ENCODE results near the gene DNAJB1.

Gene DNAJB1

DNA sequence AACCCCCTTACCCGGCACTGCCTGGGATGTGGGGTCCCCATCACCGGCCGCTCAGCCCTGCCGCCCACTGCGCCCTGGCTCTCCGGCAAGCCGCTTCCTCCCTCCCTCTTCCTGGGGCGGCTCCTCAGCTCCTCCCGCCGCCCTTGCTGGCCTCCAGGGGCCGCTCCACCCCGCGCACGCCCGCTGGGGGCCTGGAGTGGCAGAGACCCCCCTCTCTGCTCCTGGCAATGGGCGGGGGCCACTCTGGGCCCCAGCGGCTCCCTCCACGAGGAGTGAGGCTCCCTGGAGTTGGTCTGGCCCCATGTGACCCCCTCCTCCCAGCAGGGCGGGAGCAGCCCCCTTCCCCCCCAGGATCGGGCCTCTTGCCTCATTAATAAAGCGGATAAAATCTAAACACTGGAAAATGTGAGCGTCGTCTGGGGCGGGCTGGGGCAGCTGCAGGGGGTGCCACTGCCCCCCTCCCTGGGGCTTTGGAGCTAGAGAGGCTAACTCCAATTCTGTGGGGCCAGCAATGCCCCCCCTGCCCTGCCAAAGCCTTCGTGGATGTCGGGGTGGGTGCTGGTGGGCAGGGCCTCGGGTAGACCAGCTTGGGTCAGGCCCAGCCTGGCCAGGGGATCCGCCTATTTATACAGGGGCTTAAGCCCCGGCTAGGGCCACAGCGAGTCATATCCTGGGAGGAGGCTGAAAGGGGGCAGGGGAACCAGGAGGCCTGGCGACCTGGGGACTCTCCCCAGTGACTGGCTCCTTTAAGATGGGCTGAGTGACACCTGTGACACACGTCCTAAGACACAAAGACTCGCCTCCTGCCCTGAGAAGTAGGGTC lies 42.7 kb downstream of the DNAJB1 start, which contains the start of gene PTGER1:
PTGER1 (minus strand) TSS at position 104 of the 823 bp plus-strand sequence. CDS start 1,034 bp downstream, outside the sequence.
- FAIRE-seq = no peak
- no peak for DNase-seq (ENCODE audit: insufficient read length, low spot score)

DNA sequence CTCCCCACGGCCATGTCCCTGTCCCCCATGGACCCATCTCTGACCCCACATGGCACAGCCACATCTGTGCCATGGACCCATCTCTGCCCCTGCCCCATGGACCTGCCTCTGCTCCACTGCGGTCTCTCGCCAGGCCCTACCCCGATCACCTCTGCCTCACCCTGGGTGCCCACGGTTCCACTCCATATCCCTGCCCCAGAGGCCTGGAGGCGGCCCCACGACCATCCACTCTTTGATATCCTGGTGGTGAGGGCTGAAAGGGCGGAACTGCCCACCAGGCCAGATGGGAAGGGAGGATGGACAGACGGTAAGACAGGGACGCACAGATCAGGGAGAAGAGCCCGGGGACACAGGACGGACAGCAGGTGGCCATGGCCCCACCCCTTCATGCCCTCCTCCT lies 43.4 kb downstream of the DNAJB1 start:
- DNase-seq (ENCODE audit: insufficient read length, low spot score) = no peak
- no peak for FAIRE-seq

DNA sequence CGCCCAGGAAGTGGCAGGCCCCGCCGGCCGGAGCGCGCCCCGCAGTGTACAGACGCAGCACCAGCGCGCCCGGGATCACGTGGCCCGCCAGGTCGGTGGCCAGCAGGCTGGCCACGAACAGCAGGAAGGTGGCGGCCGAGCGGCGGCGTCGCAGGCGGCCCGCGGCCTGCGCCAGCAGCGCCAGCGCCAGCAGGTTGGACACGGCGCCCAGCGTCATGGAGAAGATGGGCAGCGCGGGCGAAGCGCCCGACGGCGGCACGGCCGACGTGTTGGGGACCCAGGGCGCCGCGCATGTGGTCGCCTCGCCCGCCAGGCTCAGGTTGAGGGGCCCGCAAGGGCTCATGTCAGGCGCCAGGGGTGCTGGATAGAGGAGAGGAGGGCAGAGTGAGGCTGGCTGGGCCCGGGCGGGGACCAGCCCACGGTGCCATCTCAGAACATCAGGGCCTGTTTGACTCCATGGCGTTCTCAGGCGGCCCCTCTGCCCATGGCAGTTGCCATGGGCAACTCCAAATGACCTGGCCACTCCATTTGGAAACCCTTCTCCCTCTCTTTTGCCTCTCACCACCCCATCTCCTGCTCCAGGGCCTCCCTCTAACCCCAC lies 44.1 kb downstream of the DNAJB1 start:
- DNase-seq (ENCODE audit: insufficient read length, low spot score) (no peak), FAIRE-seq (no peak)

DNA sequence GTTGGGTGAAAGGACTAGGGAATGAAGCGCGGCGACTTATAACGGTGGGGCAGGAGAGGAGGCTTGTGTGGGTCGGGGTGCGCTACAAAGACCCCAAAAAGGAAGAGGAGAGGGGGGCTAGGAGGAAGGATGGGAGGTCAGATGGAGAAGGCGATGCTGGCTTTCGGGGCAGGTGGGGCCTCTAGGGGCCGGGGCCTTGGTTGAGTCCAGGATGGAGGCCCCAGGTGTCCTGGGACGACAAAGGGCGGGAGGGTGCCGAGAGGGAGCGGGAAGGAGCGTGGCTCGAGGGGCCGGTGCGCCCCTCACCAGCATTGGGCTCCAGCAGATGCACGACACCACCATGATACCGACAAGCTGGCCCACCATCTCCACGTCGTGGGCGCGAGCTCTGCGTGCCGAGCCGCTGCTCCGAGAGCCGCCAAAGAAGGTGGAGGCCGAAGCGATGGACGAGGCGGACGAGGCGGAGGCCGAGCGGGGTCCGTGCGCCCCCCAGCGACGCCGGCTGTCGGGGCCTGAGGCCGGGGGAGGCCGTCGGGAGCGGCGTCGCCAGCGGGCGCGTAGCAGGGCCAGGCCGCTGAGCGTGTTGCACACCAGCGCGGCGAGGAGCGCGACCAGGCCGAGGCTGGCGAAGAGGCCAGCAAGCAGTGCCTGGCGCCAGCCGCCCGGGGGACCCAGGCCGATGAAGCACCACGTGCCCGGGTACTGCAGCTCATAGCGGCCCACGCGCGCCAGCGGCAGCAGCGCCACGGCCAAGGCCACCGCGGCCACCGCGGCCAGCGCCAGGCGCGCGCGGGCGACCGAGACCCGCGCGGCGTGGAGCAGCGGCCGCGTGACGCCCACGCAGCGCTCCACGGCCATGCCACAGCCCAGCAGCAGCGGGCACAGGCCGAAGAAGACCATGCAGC lies 44.9 kb downstream of the DNAJB1 start:
- DNase-seq (ENCODE audit: insufficient read length, low spot score) (no peak), FAIRE-seq (no peak)

DNA sequence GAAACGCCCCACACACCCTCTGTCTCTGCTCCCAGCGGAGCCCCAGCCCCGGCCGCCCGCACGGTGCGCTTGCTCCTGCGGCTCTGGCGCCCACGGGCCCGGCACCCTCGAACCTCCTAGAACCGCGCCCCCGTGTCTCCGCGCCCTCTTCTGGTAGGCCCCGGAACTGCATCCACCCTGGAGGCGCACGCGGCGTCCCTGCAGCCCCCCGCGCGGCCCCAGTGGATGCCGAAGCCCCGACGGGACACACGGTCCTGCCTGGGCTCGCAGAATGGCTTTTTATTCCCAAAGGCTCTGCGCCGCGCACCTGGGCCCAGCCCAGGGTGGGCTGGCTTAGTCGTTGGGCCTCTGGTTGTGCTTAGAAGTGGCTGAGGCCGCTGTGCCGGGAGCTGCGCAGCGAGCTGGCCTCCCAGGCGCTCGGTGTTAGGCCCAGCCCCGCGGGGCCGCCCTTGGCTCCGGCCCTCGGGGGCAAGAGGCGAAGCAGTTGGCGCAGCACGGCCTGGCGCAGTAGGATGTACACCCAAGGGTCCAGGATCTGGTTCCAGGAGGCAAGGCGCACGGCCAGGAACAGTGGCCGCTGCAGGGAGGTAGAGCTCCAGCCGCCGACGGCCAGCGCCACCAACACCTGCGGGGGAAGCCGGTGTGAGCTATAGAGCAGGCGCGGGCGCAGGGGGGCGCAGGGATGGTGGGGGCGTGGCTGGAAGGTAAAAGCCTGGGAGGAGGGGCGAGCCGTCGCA lies 45.8 kb downstream of the DNAJB1 start:
- FAIRE-seq = no peak
- DNase-seq (ENCODE audit: insufficient read length, low spot score) = peak; percentile 97

DNA sequence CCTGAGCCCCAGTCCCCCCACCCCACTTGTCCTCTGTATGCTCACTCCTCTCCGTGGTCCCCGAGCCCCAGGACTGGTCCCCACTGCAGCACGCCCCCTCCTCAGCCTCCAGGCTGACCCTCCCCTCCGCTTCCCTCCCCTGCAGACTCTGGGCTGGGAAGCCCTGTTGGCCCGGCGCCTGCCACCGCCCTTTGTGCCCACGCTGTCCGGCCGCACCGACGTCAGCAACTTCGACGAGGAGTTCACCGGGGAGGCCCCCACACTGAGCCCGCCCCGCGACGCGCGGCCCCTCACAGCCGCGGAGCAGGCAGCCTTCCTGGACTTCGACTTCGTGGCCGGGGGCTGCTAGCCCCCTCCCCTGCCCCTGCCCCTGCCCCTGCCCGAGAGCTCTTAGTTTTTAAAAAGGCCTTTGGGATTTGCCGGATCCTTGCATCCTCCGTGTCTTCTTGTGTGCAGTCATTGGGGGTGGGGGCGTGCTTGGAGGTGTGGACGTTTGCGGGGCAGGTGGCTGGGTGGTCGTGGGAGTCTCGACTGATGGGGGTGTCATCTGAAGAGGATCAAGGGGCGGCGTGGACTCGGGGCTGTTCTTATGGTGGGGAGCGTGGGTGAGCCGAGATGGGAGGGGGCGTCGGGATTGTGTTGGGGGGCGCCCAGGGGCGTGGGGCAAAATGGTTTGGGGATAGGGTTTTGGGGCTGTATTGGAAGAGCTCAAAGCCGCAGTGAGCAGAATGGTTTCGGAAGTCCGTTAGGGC lies 46.6 kb downstream of the DNAJB1 start:
- no peak for DNase-seq (ENCODE audit: insufficient read length, low spot score)
- no peak for FAIRE-seq

DNA sequence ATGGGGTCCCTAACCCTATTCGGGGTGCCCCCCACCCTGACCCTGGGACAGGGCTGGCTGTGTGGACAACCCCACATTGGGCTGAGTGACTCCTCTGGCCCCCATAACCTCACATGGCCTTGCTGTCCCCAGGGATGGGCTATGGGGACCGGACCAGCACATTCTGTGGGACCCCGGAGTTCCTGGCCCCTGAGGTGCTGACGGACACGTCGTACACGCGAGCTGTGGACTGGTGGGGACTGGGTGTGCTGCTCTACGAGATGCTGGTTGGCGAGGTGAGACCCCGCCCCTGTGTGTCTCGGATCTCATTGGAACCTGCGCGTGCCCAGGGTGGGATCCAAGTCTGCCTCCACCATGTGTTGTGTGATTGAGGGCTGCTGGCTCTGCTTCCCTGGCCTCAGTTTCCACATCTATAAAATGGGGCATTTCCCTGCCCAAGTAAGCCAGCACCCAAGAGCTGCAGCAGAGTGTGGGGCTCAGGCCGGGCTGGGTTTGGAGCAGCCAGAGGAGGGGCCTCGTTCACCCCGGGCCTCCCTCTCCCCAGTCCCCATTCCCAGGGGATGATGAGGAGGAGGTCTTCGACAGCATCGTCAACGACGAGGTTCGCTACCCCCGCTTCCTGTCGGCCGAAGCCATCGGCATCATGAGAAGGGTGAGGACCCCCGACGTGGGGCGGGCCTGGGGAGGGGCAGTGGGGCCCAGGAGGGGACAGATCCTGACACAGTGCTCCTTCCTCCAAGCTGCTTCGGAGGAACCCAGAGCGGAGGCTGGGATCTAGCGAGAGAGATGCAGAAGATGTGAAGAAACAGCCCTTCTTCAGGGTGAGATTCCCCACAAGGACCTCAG lies 47.9 kb downstream of the DNAJB1 start:
- FAIRE-seq (no peak), DNase-seq (ENCODE audit: insufficient read length, low spot score) (no peak)

DNA sequence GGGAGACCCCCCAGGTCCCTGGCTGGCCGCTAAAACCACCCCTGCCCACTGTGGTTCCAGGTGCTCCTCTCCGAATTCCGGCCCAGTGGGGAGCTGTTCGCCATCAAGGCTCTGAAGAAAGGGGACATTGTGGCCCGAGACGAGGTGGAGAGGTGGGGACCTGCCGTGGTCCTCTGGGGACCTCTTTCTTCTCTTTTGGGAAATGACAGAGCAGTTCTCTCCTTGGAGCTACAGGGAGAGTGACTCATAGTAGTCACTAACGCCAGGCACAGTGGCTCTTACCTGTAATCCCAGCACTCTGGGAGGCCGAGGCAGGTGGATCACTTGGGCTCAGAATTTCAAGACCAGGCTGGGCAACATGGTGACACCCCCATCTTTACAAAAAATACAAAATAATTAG lies 50.4 kb downstream of the DNAJB1 start:
- DNase-seq (ENCODE audit: insufficient read length, low spot score) (no peak), FAIRE-seq (no peak)

DNA sequence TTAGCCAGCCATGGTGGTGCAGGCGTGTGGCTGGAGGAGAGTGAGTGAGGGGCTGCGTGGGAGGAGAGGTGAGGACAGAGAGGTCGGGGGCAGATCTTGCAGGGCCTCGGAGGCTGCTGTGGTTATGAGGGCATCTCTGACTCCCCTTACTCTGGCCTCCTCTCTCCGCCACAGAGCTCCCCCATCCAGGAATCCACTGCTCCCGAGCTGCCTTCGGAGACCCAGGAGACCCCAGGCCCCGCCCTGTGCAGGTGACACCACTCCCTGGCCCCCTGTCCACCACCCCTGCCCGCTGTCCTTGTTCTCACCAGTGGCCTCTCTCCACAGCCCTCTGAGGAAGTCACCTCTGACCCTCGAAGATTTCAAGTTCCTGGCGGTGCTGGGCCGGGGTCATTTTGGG lies 50.8 kb downstream of the DNAJB1 start:
- DNase-seq (ENCODE audit: insufficient read length, low spot score) (no peak), FAIRE-seq (no peak)

All from GM19239 (cell line).